Left lung (tissue), 10 donors: ENCODE data around the gene B3GAT3. TPM values are rescaled to one million over a fixed set of nuclear protein-coding genes. Genes with fewer than 3 reads are reported as not detected.
"Not testable (repeated sequence)": the region's sequence is repeated elsewhere in the genome, so short reads cannot be mapped to it uniquely, and the experiment has no call there.

Source experiments
- ATAC-seq: fragments of 200-7000 bp; cut with Tn5 transposase; one replicate; pipeline ENCODE4 v1.9.1; 2020; ENCODE audit warnings: moderate library complexity
- DNase-seq, 4 donors: peaks; one replicate each; pipeline ENCODE4 v3.0.0-alpha.2; 2013 to 2020
- H3K27ac ChIP-seq, 2 donors: fragments of 200-600 bp; sonication (generic) in 1 of 2; one replicate each; pipeline versions ENCODE4 v1.5.0 to v1.8.0; 2020 to 2021
- H3K27me3 ChIP-seq, 2 donors: fragments of 200-600 bp; sonication (generic) in 1 of 2; one replicate each; pipeline versions ENCODE4 v1.5.0 to v1.8.0; 2020 to 2021
- H3K36me3 ChIP-seq, 2 donors: fragments of 200-600 bp; sonication (generic) in 1 of 2; one replicate each; pipeline versions ENCODE4 v1.5.0 to v1.8.0; 2020 to 2021
- H3K4me1 ChIP-seq, 2 donors: fragments of 200-600 bp; one replicate each; pipeline ENCODE4 v1.8.0; 2021
- H3K4me3 ChIP-seq, 2 donors: fragments of 200-600 bp; sonication (generic) in 1 of 2; one replicate each; pipeline versions ENCODE4 v1.5.0 to v1.8.0; 2020 to 2021; ENCODE audit warnings: mild to moderate bottlenecking in 1 of 2
- H3K9me3 ChIP-seq, 2 donors: fragments of 200-600 bp; sonication (generic) in 1 of 2; one replicate each; pipeline versions ENCODE4 v1.5.0 to v1.8.0; 2020 to 2021
- CTCF ChIP-seq, 2 donors: fragments of 200-600 bp; sonication (generic) in 1 of 2; IDR thresholded peaks; one replicate each; pipeline versions ENCODE4 v1.5.0 to v1.8.0; 2021; ENCODE audit warnings: antibody characterized with exemption in 2 of 2
- intact Hi-C, 2 donors: fragments of 100-400 bp; cut with DNase I; formaldehyde crosslinking; loops; one replicate each; pipeline versions ENCODE4 v1.11.2 to v1.14.2; 2022
- polyA plus RNA-seq, 6 donors: library from polyadenylated mRNA; unstranded; fragments of 120-200 nt; gene quantifications; one replicate each; pipeline ENCODE4 v1.2.1, GENCODE V29; 2013; ENCODE audit not compliant: insufficient read length in 6 of 6
- total RNA-seq, 2 donors: library from RNA; stranded (reverse); fragmentation: NEBNext Ultra II Directional; extraction: Animal tissue kit (Norgen Biotek cat#: 25700); gene quantifications; one replicate each; pipeline ENCODE4 v1.2.1, GENCODE V29; 2021
- donor health status: DM: no; HTN: yes; CAD: no.
- donor health status: DM: no; HTN: no; CAD: no.

Gene B3GAT3
- total and polyA plus RNA-seq, 8 donors = 19.0 to 46.2 (median 26.7) TPM

GRCh38 chr11:62622476-62623089 is 797 bp upstream of the B3GAT3 start:
- ATAC-seq = no peak
- intact Hi-C loops = no loop called here

GRCh38 chr11:62621027-62621566 is 689 bp downstream of the B3GAT3 start:
- Histone ChIP-seq H3K27ac (peak overlapping the region; percentile 90 to 92), H3K4me3 (peak overlapping the region; percentile 59 to 82), H3K9me3 (no peaks in the 10 kb centered on the region), H3K36me3 (peaks cover 5 to 31% of the 10 kb centered on the region in 2 donors), H3K4me1 (peaks cover 11 to 27% of the 10 kb centered on the region in 2 donors), H3K27me3 (no peaks in the 10 kb centered on the region)
- ATAC-seq = no peak
- intact Hi-C loops = no loop called here
- TF ChIP-seq CTCF (IDR thresholded peaks at IDR 0.05) = no peak
- no peak for DNase-seq

More at GRCh38 chr11:62622476-62623089, 797 bp upstream of the B3GAT3 start:
- Histone ChIP-seq H3K27me3 (no peaks in the 10 kb centered on the region), H3K4me3 (peak overlapping the region in 1 of 2 donors; percentile 82), H3K27ac (peak overlapping the region; percentile 90 to 92), H3K4me1 (peaks cover 11 to 27% of the 10 kb centered on the region in 2 donors), H3K36me3 (peaks cover 5 to 31% of the 10 kb centered on the region in 2 donors), H3K9me3 (no peaks in the 10 kb centered on the region)
- no peak for TF ChIP-seq CTCF (IDR thresholded peaks at IDR 0.05)
- no peak for DNase-seq

- DNase-seq, H3K27me3 ChIP-seq, H3K9me3 ChIP-seq, intact Hi-C loops, H3K27ac ChIP-seq, H3K4me3 ChIP-seq, ATAC-seq: not testable (repeated sequence)
- H3K36me3 ChIP-seq = peaks cover 0 to 31% of the 10 kb centered on the region in 2 donors
- H3K4me1 ChIP-seq = peaks cover 11 to 40% of the 10 kb centered on the region in 2 donors
Measured at GRCh38 chr11:62616957-62617356, 4.8 kb downstream of the B3GAT3 start.

GRCh38 chr11:62615521-62615920 is 6.3 kb downstream of the B3GAT3 start:
- H3K4me3 ChIP-seq = no peak overlapping the region
- H3K27ac ChIP-seq = no peak overlapping the region
- peaks cover 14 to 45% of the 10 kb centered on the region in 2 donors for H3K4me1 ChIP-seq
- intact Hi-C loops = no loop called here
- no peak for TF ChIP-seq CTCF (IDR thresholded peaks at IDR 0.05)
- ATAC-seq (no peak), DNase-seq (no peak)
- H3K9me3 ChIP-seq = no peaks in the 10 kb centered on the region
- H3K27me3 ChIP-seq = no peaks in the 10 kb centered on the region
- H3K36me3 ChIP-seq = peaks cover 0 to 34% of the 10 kb centered on the region in 2 donors

- no peaks in the 10 kb centered on the region for H3K27me3 ChIP-seq
- H3K36me3 ChIP-seq = peaks cover 0 to 47% of the 10 kb centered on the region in 2 donors
- peak overlapping the region in 1 of 2 donors; percentile 95 for H3K27ac ChIP-seq
- no peak for ATAC-seq
- intact Hi-C loops = no loop called here
- peaks cover 11 to 42% of the 10 kb centered on the region in 2 donors for H3K4me1 ChIP-seq
- H3K9me3 ChIP-seq = no peaks in the 10 kb centered on the region
- H3K4me3 ChIP-seq = no peak overlapping the region
- TF ChIP-seq CTCF (IDR thresholded peaks at IDR 0.05) = no peak
- DNase-seq = no peak
Measured at GRCh38 chr11:62614275-62614674, 7.5 kb downstream of the B3GAT3 start.
